Measurements from ENCODE around the gene CNTN5.

CNTN5 gene

GRCh38 chr11:99682646-99683045 is 661.9 kb downstream of the CNTN5 start:
- no peak overlapping the region for H3K4me3 ChIP-seq (ENCODE audit: low read depth, low read length)
- DNase-seq (ENCODE audit: low read depth), result no peak
- TF ChIP-seq CTCF (IDR thresholded peaks at IDR 0.05; ENCODE audit: low read depth, low read length, missing control alignments), result no peak

GRCh38 chr11:99683933-99684332 is 663.2 kb downstream of the CNTN5 start:
- no peak for TF ChIP-seq CTCF (IDR thresholded peaks at IDR 0.05; ENCODE audit: low read depth, low read length, missing control alignments)
- no peak overlapping the region for H3K4me3 ChIP-seq (ENCODE audit: low read depth, low read length)
- DNase-seq (ENCODE audit: low read depth), result no peak

GRCh38 chr11:99686838-99687237 is 666.1 kb downstream of the CNTN5 start:
- no peak overlapping the region for H3K4me3 ChIP-seq (ENCODE audit: low read depth, low read length)
- no peak for TF ChIP-seq CTCF (IDR thresholded peaks at IDR 0.05; ENCODE audit: low read depth, low read length, missing control alignments)
- DNase-seq (ENCODE audit: low read depth), result no peak

- no peak overlapping the region for H3K4me3 ChIP-seq (ENCODE audit: low read depth, low read length)
- no peak for DNase-seq (ENCODE audit: low read depth)
- TF ChIP-seq CTCF (IDR thresholded peaks at IDR 0.05; ENCODE audit: low read depth, low read length, missing control alignments), result no peak
Observed at GRCh38 chr11:99687320-99687719, 666.6 kb downstream of the CNTN5 start.

- no peak for TF ChIP-seq CTCF (IDR thresholded peaks at IDR 0.05; ENCODE audit: low read depth, low read length, missing control alignments)
- no peak for DNase-seq (ENCODE audit: low read depth)
Observed at GRCh38 chr11:99693941-99694492, 673.3 kb downstream of the CNTN5 start.

GRCh38 chr11:99695106-99695505 is 674.4 kb downstream of the CNTN5 start:
- no peak for DNase-seq (ENCODE audit: low read depth)
- TF ChIP-seq CTCF (IDR thresholded peaks at IDR 0.05; ENCODE audit: low read depth, low read length, missing control alignments), result no peak
- H3K4me3 ChIP-seq (ENCODE audit: low read depth, low read length), result no peak overlapping the region

More at GRCh38 chr11:99693941-99694492, 673.3 kb downstream of the CNTN5 start:
- no peak overlapping the region for H3K4me3 ChIP-seq (ENCODE audit: low read depth, low read length)

- TF ChIP-seq CTCF (IDR thresholded peaks at IDR 0.05; ENCODE audit: low read depth, low read length, missing control alignments), result no peak
- no peak for DNase-seq (ENCODE audit: low read depth)
- no peak overlapping the region for H3K4me3 ChIP-seq (ENCODE audit: low read depth, low read length)
Observed at GRCh38 chr11:99706848-99707247, 686.1 kb downstream of the CNTN5 start.

All from GM12864 (cell line).